WTC11 (cell line): ENCODE data around the gene RAPGEF6.

Experiments
- CREB1 ChIP-seq: sonication (generic); formaldehyde crosslinking; IDR thresholded peaks from 2 replicates; pipeline ENCODE4 v1.8.0; 2023; ENCODE audit warnings: mild to moderate bottlenecking, missing genetic modification reagents
- FOXP1 ChIP-seq: sonication (generic); formaldehyde crosslinking; IDR thresholded peaks from 2 replicates; pipeline ENCODE4 v1.8.0; 2022; ENCODE audit warnings: missing genetic modification reagents, mild to moderate bottlenecking, moderate library complexity, borderline replicate concordance
- JUN ChIP-seq: sonication (generic); formaldehyde crosslinking; IDR thresholded peaks from 2 replicates; pipeline ENCODE4 v1.8.0; 2023; ENCODE audit warnings: mild to moderate bottlenecking, missing genetic modification reagents
- SP1 ChIP-seq: sonication (generic); formaldehyde crosslinking; conservative IDR thresholded peaks from 2 replicates; pipeline ENCODE4 v1.8.1; 2022; ENCODE audit warnings: missing genetic modification reagents
- TEAD4 ChIP-seq: sonication (generic); formaldehyde crosslinking; IDR thresholded peaks from 2 replicates; pipeline ENCODE4 v1.8.0; 2022; ENCODE audit warnings: mild to moderate bottlenecking, missing genetic modification reagents
- USF2 ChIP-seq: sonication (generic); formaldehyde crosslinking; IDR thresholded peaks from 2 replicates; pipeline ENCODE4 v1.8.1; 2023; ENCODE audit warnings: mild to moderate bottlenecking, missing genetic modification reagents, moderate library complexity
- ZNF416 ChIP-seq: fragments of 250-450 bp; sonication (Bioruptor Pico); IDR thresholded peaks from 2 replicates; pipeline ENCODE4 v1.9.0; 2021; ENCODE audit warnings: mild to moderate bottlenecking, inconsistent platforms
- TF ChIP-seq, protein P1 (sequence below): sonication (generic); formaldehyde crosslinking; IDR thresholded peaks from 2 replicates; pipeline ENCODE4 v1.8.0; 2023; ENCODE audit warnings: missing genetic modification reagents
- TF ChIP-seq, protein P2 (sequence below): fragments of 200-600 bp; IDR thresholded peaks from 2 replicates; pipeline ENCODE4 v1.8.0; 2022; ENCODE audit warnings: antibody characterized with exemption
- TF ChIP-seq, protein P3 (sequence below): sonication (generic); formaldehyde crosslinking; IDR thresholded peaks from 2 replicates; pipeline ENCODE4 v1.8.1; 2023; ENCODE audit warnings: mild to moderate bottlenecking, moderate library complexity, missing genetic modification reagents

DNA sequence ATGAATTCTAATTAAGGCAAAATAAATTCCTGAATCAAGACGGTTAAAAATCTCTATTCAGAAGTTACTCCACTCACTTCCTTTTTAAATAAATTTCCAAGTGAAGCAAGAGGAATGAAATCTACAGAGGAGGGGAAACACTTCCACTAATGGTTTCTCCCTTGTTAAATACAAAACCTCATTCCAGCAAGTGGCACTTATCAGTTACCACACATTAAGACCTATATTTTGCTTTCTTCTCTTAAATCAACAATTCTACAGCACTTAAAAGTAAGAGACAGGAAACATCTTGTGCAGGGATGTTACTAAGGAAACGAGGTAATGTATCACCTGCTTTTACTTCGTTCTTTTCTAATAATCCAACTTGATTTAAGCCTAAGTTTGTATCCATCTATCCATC, 172.6 kb downstream of the RAPGEF6 start:
- TF ChIP-seq, protein P1, sequence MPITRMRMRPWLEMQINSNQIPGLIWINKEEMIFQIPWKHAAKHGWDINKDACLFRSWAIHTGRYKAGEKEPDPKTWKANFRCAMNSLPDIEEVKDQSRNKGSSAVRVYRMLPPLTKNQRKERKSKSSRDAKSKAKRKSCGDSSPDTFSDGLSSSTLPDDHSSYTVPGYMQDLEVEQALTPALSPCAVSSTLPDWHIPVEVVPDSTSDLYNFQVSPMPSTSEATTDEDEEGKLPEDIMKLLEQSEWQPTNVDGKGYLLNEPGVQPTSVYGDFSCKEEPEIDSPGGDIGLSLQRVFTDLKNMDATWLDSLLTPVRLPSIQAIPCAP (CRISPR knock-in tag): no peak
- TF ChIP-seq, protein P2, sequence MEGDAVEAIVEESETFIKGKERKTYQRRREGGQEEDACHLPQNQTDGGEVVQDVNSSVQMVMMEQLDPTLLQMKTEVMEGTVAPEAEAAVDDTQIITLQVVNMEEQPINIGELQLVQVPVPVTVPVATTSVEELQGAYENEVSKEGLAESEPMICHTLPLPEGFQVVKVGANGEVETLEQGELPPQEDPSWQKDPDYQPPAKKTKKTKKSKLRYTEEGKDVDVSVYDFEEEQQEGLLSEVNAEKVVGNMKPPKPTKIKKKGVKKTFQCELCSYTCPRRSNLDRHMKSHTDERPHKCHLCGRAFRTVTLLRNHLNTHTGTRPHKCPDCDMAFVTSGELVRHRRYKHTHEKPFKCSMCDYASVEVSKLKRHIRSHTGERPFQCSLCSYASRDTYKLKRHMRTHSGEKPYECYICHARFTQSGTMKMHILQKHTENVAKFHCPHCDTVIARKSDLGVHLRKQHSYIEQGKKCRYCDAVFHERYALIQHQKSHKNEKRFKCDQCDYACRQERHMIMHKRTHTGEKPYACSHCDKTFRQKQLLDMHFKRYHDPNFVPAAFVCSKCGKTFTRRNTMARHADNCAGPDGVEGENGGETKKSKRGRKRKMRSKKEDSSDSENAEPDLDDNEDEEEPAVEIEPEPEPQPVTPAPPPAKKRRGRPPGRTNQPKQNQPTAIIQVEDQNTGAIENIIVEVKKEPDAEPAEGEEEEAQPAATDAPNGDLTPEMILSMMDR: no peak
- TF ChIP-seq USF2 (CRISPR knock-in tag) (no peak), CREB1 (CRISPR knock-in tag) (no peak), TEAD4 (no peak), FOXP1 (CRISPR knock-in tag) (no peak), JUN (CRISPR knock-in tag) (no peak), SP1 (CRISPR knock-in tag) (no peak), ZNF416 (CRISPR knock-in tag) (no peak)
- TF ChIP-seq, protein P3, sequence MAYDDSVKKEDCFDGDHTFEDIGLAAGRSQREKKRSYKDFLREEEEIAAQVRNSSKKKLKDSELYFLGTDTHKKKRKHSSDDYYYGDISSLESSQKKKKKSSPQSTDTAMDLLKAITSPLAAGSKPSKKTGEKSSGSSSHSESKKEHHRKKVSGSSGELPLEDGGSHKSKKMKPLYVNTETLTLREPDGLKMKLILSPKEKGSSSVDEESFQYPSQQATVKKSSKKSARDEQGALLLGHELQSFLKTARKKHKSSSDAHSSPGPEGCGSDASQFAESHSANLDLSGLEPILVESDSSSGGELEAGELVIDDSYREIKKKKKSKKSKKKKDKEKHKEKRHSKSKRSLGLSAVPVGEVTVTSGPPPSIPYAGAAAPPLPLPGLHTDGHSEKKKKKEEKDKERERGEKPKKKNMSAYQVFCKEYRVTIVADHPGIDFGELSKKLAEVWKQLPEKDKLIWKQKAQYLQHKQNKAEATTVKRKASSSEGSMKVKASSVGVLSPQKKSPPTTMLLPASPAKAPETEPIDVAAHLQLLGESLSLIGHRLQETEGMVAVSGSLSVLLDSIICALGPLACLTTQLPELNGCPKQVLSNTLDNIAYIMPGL (CRISPR knock-in tag): no peak
